ENCODE results near the gene PRMT9.

The PRMT9 gene

DNA sequence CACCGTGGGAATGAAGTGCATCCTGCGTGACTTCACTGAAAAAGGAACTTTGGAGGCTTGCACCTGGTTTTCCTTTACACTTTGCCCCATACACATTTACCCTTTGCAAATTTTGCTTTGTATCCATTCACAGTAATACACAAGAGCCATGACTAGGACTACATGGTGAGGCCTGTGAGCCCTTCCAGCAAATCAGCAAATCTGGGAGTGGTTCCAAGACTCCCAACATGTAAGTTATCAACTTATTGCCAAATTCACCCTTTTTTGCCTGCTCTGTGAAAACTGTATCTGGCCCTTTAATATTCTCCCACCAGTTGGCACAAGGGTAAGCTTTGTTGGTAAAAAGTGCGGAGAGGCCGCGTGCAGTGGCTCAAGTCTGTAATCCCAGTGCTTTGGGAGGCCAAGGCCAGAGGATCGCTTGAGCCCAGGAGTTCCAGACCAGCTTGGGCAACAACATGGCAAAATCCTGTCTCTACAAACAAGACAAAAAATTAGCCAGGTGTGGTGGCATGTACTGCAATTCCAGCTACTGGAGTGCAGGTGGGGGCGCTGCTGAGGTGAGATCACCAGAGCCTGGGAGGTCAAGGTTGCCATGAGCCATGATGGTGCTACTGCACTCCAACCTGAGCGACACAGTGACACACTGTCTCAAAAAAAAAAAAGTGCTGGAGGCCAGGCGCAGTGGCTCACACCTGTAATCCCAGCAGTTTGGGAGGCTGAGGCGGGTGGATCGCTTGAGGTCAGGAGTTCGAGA, 5.0 kb downstream of the PRMT9 start:
- DNase-seq (ENCODE audit: low read depth, low spot score): no peak

DNA sequence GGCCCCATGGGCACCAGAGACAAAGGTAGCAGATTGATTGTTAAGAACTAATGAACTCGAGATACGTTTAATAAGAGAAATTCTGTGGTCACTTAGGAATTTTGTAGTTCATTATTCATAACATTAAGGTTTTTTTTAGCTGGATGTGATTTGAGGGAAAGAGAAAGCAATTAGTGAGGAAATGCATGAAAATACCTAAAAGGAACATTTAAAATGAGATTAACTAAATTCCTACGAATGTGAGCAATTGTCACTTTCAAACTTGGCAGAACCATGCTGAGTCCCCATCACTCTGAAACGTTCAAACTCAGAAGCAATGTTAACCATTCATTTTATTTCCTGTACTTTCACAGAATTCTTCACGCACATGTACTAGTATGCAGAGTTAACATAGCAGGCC, 5.9 kb downstream of the PRMT9 start:
- DNase-seq (ENCODE audit: low read depth, low spot score): no peak

GRCh38 chr4:147674496-147674895, 9.5 kb downstream of the PRMT9 start:
- DNase-seq (ENCODE audit: low read depth, low spot score): no peak

GRCh38 chr4:147674073-147674472, 9.9 kb downstream of the PRMT9 start:
- DNase-seq (ENCODE audit: low read depth, low spot score): no peak

- DNase-seq (ENCODE audit: low read depth, low spot score): no peak
Observed at GRCh38 chr4:147658501-147658900, 25.5 kb downstream of the PRMT9 start.

GRCh38 chr4:147655639-147656038, 28.3 kb downstream of the PRMT9 start:
- DNase-seq (ENCODE audit: low read depth, low spot score): no peak

- DNase-seq (ENCODE audit: low read depth, low spot score): no peak
Observed at GRCh38 chr4:147651563-147651962, 32.4 kb downstream of the PRMT9 start.

GRCh38 chr4:147648656-147649055, 35.3 kb downstream of the PRMT9 start:
- no peak for DNase-seq (ENCODE audit: low read depth, low spot score)

DNA sequence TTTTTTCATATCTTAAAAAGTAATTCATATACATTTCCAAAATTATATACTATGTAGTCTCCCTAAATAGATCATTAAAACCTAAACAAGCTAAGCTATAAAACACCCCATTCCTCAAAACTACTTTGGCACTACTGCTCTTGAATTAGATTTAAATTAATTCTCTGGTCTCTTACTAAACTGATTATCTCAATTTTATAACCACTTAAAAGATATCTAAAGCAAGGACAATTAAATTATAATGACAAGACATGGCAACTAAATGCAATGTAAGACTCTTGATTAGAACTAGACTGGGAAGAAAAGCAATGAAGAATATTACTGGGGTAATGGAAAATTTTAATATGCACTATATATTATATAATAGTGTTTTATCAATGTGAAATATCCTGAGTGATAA, 38.9 kb downstream of the PRMT9 start:
- DNase-seq (ENCODE audit: low read depth, low spot score): no peak

GRCh38 chr4:147644471-147644870, 39.5 kb downstream of the PRMT9 start:
- DNase-seq (ENCODE audit: low read depth, low spot score): no peak

DNA sequence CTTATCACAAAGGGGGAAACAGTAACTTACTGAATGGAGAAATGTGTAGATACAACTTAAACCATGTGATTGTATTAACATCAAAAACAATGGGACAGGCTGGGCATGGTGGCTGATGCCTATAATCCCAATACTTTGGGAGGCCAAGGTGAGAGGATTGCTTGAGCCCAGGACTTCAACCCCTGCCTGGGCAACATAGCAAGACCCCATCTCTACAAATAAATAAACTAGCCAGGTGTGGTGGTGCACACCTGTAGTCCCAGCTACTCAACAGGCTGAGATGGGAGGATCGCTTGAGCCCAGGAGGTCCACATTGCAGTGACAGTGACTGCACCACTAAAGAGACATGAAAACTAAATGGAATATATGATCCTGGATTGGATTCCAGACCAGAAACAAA, 40.3 kb downstream of the PRMT9 start:
- DNase-seq (ENCODE audit: low read depth, low spot score): no peak

GRCh38 chr4:147640331-147640730, 43.6 kb downstream of the PRMT9 start:
- DNase-seq (ENCODE audit: low read depth, low spot score): no peak

GRCh38 chr4:147639388-147639787, 44.6 kb downstream of the PRMT9 start:
- DNase-seq (ENCODE audit: low read depth, low spot score): no peak

GRCh38 chr4:147638942-147639341, 45.0 kb downstream of the PRMT9 start:
- DNase-seq (ENCODE audit: low read depth, low spot score): no peak

DNA sequence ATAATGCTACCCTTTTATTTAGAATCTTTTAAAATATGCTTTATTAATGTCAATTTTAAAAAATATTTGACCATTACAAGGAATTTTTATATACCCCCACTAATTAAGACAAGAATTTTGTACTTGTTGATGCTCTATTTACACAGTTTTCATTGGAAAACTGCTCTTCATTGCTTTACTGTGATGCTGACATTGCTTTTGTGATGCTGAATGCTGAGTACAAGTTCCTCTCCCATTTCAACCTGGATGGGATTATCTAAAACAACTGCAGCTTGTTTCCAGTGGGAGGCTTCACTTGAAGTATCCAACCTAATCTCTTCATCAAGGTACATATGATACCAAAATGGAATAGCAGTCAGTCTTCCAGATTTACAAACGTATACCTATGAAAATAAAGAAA, 45.6 kb downstream of the PRMT9 start:
- no peak for DNase-seq (ENCODE audit: low read depth, low spot score)

DNA sequence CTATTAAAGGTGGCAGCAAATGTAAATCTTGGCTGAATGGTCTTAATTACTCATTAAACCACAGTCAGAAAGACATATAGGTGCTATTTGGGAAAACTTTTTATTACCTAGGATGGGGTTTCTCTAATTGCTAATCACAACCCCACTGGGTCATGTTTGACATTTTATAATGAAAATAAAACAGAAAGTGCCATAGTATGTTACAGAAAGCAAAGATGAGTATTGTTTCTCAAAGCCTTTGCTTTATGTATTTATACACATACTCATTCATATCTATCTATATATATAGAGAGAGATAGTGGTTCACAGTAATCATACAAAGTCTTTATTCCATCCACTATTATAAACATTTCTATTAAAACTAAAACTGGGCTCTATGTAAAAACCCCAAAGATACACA, 48.6 kb downstream of the PRMT9 start:
- no peak for DNase-seq (ENCODE audit: low read depth, low spot score)

- DNase-seq (ENCODE audit: low read depth, low spot score): no peak
Observed at GRCh38 chr4:147633643-147634042, 50.3 kb downstream of the PRMT9 start.

DNA sequence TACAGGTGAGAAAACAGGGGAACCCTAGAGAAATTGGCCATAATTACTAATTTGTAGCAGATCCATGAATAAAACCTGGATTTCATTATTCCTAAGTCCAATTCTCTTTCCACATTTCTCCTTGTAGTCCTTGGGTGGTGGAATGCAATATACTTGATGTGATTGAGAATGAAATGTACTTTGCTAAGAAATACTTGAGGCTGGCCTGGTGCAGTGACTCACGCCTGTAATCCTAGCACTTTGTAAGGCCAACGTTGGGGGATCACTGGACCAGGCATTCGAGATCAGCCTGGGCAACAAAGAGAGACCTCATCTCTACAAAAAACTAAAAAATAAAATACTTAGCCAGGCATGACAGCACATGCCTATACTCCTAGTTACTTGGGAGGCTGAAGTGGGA, 50.9 kb downstream of the PRMT9 start:
- no peak for DNase-seq (ENCODE audit: low read depth, low spot score)

DNA sequence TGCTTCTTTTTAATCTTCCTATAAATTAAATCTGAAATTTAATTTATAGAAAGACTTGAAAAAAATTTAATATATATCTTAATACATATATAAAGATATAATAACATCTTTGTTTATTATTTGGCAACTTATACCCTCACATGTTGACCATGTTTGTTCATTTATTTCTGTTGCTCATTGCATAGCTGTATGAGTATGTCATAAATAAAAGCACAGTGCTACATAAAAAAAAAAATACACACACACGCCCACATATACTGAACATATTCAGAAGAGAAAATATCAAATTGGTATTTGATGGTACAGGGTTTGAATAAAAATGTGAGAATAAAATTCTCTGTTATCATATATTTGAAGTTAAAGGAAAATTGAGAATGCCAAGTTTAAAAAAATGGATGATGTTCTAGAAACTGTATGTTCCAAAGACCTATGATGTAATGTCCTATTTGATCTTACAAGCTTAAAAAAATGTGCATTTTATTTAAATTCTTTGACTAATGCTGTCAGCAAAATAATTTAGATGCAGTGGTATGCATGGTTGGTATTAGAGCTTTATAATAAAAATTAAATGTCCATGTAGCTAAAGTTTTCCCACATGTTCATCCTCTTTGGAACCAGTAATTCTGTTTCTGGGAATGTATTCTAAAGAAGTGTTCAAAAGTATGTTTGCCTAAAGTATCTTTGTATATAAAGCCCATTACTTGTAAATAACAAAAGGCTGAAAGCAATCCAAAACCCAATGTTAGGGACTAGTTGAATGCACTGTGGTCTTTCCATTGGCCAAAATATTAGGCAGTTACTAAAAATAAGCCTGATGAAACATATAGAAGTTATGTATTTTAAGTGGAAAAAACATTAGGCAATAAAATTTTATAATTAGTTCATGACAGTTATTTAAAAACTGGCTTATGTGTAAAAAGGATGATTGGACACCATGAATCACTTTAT, 53.9 kb downstream of the PRMT9 start:
- DNase-seq (ENCODE audit: low read depth, low spot score): no peak

DNA sequence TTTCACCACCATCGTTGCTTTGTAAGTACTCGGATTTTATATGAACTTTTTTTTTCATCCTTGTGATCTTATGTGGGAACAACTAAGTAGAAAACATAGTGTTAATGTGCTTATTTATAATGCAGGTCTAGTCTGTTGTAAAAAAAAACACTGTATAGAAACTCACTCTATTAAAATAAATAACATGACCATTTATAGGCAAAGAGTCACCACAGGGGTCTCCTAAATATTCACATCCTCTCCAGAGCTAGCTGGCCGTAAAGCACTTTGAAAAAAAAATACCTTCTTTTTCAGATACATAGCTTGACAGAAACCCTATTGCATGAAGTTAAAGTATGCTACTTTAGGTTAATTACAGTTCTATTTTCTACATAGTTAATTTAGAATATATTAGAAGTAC, 55.5 kb downstream of the PRMT9 start:
- no peak for DNase-seq (ENCODE audit: low read depth, low spot score)

DNA sequence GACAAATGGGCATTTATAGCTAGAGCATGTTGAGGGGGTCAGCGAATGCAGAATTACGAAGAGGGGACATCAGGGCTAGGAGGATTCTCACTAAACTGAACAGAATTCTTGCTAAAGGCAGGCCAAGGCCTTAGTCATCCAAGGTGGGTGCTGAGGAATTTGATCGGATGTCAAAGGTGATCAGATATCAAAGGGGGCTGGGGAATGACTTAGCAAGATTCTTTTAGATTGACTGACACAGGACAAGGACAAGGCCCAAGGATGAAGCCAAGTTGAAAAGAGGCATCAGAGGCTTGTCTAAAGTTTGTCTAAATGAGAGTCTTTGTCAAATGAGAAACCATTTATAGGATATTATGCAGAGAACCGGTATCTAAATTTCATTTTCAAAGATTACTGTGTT, 57.1 kb downstream of the PRMT9 start:
- DNase-seq (ENCODE audit: low read depth, low spot score): no peak

- no peak for DNase-seq (ENCODE audit: low read depth, low spot score)
Observed at GRCh38 chr4:147625733-147626132, 58.2 kb downstream of the PRMT9 start.

GRCh38 chr4:147620315-147620714, 63.6 kb downstream of the PRMT9 start:
- no peak for DNase-seq (ENCODE audit: low read depth, low spot score)

Data from iPS DF 19.7 (cell line).